GM19324 (cell line): ENCODE results near the gene MPST.

ENCODE experiments used
- ATAC-seq: cut with Tn5 transposase; IDR thresholded peaks from one replicate; pipeline ENCODE4 v1.9.1; 2021; ENCODE audit warnings: mild to moderate bottlenecking, moderate library complexity; ENCODE audit not compliant: unreplicated experiment, low FRiP score

The MPST gene

GRCh38 chr22:37000676-37001534 lies 18.6 kb upstream of the MPST start:
- ATAC-seq = no peak

GRCh38 chr22:37001826-37002225 lies 17.7 kb upstream of the MPST start:
- no peak for ATAC-seq

GRCh38 chr22:37002633-37003032 lies 16.9 kb upstream of the MPST start:
- no peak for ATAC-seq

- ATAC-seq = no peak
Measured at GRCh38 chr22:37007651-37008050, 11.9 kb upstream of the MPST start.

- no peak for ATAC-seq
Measured at GRCh38 chr22:37008365-37008764, 11.2 kb upstream of the MPST start.

- ATAC-seq = no peak
Measured at GRCh38 chr22:37009490-37009889, 10.1 kb upstream of the MPST start.

- no peak for ATAC-seq
Measured at GRCh38 chr22:37010174-37010573, 9.4 kb upstream of the MPST start.

GRCh38 chr22:37010976-37011375 lies 8.6 kb upstream of the MPST start:
- ATAC-seq = no peak

GRCh38 chr22:37011472-37011871 lies 8.1 kb upstream of the MPST start:
- no peak for ATAC-seq

GRCh38 chr22:37012262-37012904 lies 7.2 kb upstream of the MPST start:
- ATAC-seq = no peak

GRCh38 chr22:37012956-37013355 lies 6.6 kb upstream of the MPST start:
- no peak for ATAC-seq

- ATAC-seq = no peak
Measured at GRCh38 chr22:37014415-37014806, 5.1 kb upstream of the MPST start.

- ATAC-seq = no peak
Measured at GRCh38 chr22:37014835-37015586, 4.5 kb upstream of the MPST start.

- no peak for ATAC-seq
Measured at GRCh38 chr22:37015587-37015878, 4.0 kb upstream of the MPST start.

GRCh38 chr22:37016134-37016910 lies 3.2 kb upstream of the MPST start:
- no peak for ATAC-seq

GRCh38 chr22:37017356-37017755 lies 2.2 kb upstream of the MPST start:
- no peak for ATAC-seq

GRCh38 chr22:37018086-37018814 lies 1.3 kb upstream of the MPST start:
- ATAC-seq = no peak

GRCh38 chr22:37018815-37019308 lies 680 bp upstream of the MPST start:
- ATAC-seq = peak; percentile 41

GRCh38 chr22:37020192-37020479 lies 594 bp downstream of the MPST start:
- ATAC-seq = no peak

- no peak for ATAC-seq
Measured at GRCh38 chr22:37021041-37021440, 1.5 kb downstream of the MPST start.
